GM18868 (cell line): ENCODE results near the gene NEDD8.

ENCODE experiments used
- ATAC-seq: cut with Tn5 transposase; IDR thresholded peaks from one replicate; pipeline ENCODE4 v1.9.1; 2021; ENCODE audit warnings: mild to moderate bottlenecking, moderate library complexity; ENCODE audit not compliant: unreplicated experiment

NEDD8 gene

DNA sequence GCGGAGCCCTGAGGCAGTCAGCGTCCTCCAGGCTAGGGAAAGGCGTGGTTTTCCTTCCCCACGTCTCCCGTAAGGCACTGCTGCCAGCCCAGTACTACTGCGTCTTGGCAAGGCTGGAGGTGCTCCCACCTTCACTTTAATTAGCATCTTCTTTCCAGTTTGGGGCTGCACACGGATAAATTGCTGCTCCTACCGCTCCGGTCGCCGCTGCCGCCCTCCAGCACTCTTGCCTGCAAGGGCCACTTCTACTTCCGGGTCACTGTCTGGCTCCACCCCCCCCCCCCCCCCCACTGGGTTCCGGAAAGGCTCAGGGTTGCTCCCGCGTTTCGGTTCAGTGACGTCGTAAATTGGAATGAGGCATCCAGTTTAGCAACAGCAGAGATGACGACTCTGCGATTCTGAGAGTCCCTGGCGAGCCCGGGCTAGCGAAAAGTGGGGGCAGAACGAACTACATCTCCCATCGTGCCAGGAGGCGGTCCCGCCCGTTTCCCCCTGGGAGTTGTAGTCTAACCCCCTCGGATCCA lies at the start of gene NEDD8:
TSS of gene NEDD8 (minus strand) at position 247 of the 524 bp plus-strand sequence. CDS start at position 147, 100 bp downstream.
- peak; percentile 77 for ATAC-seq

DNA sequence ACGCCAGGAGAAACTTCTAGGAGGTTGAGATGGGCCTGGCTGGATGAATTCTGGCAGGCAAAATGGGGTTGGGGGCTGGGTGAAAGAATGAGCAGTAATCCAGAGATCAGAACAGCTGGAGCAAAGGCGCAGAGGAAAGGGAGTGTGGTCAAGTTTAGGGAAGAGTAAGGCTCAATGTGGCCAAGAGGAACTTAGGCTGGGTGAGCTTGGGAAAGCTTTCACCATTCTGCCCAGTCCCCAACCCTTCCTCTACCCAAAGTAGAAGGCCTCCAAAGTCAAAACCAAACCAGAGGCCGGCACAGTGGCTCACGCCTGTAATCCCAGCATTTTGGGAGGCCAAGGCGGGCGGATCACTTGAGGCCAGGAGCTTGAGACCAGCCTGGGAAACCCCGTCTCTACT lies 49.5 kb upstream of the NEDD8 start:
- ATAC-seq: no peak

DNA sequence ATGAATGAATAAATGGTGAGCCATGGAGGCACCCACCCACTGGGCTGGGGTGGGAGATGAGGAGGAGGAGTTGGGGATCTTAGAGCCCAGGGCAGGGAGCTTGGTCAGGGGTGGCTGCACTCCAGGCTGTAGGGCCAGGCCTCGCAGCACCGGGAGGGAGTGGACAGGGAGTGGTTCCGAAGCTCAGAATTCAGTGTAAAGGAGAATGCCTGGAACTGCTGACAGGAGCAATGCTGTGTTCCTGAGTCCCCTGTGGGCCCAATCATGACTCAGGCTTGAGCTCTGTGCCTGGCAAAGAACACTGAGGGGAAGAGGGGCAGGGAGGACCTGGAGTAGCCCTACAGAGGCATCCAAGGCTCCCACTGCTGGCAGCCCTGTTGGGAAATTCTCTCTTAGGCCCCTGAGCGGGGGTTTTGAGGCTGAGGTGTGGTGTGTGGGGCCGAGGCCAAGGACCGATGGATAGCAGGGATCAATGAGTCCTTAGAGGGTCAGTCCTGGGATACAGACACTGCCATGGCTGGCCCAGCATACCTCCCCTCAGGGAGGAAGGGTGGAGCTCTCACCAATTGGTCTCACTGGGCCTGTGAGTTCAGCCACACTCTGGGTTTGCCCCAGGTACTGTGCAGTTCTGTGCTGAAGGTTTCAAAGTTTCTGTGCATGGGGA lies 48.8 kb upstream of the NEDD8 start:
- ATAC-seq: no peak

DNA sequence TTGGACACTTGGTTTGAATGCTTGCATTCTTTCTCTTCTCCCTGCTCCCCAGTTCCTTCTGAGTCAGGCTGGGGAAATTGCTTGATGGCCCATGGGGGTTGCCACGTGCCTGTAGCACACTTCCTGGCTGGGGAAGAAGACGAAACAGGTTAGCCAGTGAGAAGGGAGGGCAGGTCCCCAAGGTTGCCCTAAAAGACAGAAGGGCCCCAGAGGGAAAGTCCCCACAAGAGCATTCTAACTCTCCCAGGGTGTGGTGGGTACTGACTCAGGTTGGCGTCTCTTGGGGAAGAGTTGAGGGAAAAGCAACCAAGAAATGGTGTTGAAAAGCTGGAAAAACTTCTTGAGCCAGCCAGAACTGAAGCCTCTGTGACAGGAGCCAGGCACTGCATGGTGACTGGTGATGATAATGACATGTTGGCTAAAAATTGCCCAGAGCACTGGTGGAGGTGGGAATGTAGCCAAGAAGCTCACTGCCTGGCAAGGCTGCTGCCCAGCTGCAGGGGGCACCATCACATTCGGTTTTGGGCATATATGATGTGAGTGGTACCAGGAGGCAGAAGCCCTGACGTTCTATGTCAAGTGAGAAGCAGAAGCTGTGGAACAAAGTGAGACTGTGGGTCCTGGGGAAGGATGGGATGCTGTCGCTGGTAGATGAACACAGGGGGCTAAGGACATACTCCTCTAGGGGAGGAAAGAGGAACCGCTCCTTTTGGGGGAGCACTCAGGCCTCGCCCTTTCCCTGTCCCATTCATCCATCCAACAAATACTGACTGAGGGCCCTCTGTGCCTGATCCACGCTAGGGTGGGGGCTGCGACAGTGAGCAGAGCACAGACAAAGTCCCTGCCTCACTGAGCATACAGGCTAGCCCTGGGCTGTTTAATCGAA lies 47.4 kb upstream of the NEDD8 start:
- peak; percentile 75 for ATAC-seq

DNA sequence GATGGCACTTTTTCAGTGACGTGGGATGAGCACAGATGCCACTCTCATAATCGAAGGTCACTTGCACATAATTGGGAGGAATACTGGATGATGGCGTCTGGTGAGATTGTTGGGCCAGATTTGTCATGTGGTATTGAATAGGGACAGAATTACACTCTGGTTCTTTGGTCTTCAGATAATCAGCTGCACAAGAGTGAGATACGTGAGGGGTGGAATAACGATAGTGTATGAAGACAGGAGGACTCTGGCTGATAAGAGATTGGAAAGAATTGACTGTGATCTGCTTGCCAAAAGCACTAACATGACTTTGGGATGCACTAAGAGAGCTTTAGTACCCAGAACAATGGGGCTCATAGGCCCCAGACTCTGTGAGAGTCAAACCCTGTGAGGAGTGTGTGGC lies 46.3 kb upstream of the NEDD8 start:
- ATAC-seq: no peak

DNA sequence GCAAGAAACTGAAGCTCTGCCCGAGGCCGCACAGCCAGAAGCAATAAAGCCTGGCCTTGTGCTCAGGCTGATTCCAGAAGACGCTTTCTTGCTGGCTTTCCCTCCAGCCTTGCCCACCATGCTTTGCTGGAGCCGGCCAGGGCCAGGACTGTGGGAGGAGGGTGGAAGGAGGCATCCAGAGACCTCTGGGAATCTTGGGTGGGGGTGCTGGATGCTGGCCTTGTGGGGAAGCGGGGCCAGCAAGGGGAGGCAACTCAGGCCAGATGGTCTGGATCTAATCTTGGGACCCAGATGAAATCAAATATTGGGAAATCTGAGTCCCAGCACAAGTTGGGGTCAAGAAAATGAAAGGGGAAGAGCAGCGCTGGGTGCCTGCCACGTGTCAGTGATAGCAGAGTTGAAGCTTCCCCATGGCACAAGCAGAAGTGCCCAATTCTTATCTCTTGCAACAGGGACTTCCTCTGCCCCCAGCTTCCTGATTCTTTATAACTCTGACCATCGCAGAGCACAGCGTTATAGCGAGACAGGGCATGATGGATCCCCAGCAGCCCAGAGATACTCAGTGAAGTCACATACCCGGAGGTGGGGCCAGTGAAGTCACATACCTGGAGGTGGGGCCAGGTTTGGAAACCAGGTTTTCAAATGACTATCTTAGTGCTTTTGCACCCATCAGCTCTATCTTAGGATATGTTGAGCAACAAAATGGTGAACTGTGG lies 45.6 kb upstream of the NEDD8 start:
- ATAC-seq: no peak

DNA sequence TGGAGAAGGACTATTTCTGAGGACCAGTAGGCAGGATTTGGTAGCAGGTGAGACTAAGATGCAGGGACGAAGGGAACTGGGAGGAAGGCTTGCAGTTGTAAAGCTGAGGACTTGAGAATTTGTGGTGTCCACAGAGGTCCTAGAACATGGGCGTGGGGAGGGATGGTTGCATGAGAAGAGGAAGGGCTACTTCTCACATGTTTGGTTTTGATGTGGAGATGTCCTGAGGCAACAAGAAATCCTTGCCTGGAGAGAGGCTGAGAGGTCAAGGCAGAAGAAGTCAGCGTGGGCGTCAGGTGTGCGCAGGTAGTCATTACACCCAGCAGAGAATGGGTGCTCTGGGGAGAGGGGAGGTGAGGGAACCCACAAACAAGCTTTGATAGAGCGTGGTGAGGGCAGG lies 44.9 kb upstream of the NEDD8 start:
- ATAC-seq: no peak

DNA sequence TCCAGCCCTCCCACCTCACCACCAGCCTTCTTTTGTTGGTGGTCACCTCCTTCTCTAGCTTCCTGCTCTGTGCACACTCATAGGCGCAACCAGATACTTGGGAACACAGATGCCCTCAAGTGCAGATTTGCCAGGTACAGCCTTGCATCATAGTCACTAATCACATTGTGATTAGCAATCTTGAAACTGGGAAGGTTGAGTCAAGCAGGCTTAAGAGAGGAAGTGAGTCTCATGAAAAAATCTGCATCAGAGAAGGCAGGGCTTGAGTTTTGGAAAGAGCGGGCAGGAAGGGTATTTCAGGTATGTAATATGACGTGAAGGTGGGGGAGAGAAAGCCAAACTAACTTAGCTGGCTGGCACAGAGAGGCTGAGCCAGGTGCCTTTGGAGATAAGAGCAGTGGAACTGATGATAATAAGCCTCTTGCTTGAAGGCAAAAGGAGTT lies 42.0 kb upstream of the NEDD8 start:
- peak; percentile 49 for ATAC-seq

DNA sequence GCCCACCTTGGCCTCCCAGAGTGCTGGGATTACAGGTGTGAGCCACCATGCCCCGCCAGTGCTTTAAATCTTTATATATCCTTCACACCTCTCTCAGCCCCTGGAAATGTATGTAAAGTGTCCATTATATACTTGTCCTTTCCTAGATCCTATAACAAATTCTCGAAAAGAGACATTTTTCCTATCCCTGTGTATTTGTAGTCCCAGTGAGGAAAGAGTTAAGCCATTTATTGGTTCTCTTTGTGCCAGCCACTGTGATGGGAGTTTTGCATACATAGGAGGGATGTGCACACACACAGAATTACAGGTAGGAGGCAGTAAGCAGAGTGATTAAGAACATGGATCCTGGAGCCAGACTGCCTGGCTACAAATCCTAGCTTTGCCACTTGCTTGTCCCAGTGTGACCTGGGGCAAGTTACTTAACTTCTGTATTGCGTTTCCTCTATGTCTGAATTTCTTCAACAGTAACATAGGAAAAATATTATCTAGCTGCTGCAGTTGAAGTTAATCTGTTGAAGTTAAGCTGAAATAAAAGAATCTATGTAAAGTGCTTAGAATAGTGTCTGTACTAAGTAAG lies 41.3 kb upstream of the NEDD8 start:
- ATAC-seq: no peak

DNA sequence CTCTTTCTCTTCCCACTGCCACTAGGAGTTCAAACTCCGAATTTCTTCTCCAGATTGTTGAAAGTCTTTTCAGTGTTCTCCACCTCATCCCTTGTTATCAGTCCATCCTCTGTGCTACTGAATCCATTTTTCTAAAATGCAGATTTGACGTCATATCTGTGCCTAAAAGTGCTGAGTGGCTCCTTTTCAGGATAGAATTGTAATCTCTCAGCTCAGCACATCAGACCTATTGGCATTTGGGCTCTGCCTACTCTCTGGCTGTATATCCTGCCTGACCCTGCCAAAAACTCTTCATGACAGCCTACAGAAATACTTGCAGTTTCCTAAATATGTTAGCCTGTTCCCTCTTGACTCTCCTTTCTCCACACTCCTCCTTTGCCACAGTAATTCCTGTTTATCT lies 40.3 kb upstream of the NEDD8 start:
- no peak for ATAC-seq

DNA sequence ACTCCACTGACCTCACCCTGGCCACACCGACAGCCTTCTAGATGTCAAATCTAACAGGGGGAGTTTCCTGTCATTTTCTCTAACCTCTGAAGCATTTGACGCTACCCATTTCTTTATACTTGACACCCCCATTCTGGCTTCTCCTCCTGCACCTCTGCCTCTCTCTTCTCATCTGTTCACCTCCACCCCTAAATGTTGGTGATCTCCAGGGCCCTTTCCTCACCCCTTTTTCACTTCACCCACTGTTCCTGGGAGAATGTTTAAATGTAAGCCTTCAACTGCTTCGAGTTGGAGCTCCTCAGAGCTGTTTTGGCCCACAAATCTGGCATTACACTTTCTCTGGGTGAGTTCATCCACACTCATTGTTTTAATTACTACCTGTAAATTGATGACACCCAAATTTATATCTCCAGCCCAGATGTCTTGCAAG lies 39.7 kb upstream of the NEDD8 start:
- ATAC-seq: no peak

DNA sequence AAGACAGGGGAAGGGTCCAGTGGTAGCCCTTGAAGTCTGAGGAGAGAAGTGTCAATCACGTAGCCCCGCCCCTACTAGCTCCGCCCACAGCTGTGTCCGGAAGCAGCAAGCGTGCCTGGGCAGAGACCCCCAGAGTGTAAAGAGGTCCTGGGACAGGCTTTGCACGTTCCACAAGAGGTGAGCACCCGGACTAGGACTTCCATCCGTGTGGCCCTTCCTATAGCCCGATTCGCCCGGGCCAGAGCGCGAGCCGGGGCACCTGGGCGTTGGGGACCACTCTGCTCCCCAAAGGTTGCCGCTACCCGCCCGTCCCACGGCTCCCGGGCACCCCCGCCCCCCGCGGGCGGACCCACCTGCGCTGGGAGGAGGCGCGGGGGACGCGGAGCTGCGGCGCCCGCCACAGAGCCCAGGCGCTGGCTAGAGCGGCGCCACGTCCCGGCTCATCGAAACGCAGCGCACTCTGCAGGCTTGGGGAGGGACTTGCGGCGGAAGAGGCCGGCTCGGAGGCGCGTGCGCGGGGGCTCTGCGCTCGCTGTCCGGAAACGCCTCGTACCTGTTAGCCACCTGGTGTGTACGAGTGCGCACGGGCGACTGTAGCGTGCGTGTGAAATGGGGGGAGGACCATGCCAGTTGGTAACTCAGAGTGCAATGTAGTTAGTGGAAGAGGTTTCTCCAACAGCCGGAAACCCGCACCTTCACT lies 39.1 kb upstream of the NEDD8 start, which contains the start of gene RABGGTA:
TSS of gene RABGGTA (minus strand) at position 464 of the 700 bp plus-strand sequence. CDS start 482 bp downstream, outside the sequence.
- ATAC-seq: peak; percentile 84

DNA sequence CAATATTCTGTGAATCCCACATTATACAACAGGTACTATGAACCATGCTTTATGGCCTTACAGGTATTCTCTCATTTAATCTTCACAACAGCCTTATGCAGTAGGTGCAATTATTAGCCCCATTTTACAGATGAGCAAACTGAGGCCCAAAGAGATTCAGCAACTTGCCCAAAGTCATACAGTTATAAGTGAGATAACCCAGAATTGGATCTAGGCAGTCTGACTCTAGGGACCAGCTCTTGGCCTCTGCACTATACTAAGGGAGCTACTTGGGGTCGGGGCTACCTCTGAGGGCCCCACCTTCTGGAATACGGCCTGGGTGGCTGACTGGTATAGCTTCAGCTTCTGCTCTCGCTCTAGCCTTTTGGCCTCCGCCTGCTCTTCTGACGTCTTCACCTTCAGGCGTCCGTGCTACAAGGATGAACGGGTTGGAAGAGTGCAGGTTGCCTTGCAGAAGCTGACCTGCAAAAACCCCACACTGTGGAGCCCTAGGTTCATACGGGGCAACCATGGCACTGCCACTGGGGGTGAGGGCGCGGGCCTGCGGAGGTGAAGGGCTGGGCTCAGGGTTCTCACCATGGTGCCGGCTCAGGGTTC lies 38.5 kb upstream of the NEDD8 start:
- ATAC-seq: no peak

DNA sequence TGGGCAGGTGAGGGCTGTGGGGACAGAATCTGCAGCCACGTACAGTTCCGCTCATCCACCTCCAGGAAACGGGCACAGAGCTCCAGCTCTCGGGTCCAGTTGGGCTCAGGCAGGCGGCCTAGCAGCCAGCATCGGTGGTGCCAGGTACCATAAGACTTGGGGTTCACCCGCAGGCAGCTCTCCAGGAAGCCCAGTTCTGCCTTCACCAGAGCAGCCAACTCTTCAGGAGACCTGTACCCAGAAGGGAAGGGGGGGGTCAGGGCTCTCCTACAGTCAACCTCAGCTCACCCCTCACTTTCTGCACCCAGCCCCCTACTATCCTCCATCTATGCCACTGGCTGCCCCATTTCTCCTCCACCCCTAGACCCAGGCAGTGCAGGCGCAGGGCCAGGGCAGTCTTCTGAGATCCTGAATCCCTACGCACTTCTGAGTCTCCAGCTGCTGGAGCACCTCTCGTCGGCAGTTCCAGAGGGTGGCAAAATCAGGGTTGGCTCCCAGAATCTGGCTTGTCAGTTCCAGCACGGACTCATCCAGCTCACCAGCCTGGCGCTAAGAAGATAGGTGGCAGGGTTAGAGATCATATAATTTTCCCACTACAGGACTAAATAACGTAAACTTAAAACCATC lies 37.9 kb upstream of the NEDD8 start:
- ATAC-seq: no peak

DNA sequence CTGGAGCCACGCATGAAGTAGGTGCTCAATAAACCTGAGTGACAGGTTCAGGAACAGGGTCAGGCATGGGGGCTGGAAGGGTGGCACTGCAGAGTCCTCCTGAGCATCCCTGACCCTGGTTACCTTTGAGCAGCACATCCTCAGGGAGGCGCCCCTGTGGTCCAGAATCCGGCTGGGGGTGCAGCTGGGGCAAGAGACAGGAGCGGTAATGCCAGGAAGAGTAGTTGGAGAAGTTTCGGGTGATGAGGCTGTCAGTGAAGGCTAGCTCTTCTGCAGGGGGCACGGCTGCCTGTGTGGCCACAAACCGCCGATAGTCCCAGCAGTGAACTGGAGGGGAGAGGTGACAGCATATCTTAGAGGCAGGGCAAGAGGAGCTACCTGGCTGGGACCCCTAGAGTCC lies 37.2 kb upstream of the NEDD8 start:
- ATAC-seq: no peak

DNA sequence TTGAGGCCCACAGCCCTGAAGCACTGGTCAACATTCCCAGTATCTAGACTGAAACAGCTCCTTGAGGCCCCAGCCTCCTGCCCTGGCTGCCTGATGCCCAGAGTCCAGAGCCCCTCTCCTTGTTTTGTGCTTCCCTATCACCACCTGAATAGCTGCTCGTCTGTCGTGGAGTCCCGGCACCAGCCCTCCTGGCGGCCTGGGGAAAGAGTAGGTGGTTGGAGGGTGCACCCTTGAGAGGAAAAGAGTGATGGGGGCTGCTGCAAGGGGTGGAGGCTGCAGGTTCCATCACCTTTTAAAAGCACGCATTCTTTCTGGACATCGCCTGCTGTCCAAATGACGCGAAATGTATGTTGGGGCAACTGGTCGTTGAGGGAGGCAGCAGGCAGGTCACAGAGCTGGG lies 36.1 kb upstream of the NEDD8 start:
- ATAC-seq: no peak

DNA sequence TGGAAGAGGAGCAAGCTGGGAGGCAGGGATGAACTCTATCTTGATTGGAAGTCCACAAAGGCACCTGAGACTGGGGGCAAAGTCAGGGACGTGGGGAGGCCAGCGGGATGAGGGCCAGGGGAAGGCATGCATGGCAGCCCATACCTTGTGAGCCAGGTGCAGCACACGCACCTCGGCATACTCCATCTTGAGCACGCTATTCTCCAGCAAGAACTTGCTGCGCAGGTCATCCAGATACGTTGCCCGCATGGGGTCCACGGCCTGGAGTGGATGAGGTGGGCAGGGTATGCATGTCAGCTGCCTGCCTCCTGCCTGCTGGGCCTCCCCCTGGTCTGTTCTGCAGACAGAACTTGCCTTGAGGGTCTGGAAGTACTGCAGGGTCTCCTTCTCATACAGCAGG lies 35.3 kb upstream of the NEDD8 start:
- ATAC-seq: no peak

DNA sequence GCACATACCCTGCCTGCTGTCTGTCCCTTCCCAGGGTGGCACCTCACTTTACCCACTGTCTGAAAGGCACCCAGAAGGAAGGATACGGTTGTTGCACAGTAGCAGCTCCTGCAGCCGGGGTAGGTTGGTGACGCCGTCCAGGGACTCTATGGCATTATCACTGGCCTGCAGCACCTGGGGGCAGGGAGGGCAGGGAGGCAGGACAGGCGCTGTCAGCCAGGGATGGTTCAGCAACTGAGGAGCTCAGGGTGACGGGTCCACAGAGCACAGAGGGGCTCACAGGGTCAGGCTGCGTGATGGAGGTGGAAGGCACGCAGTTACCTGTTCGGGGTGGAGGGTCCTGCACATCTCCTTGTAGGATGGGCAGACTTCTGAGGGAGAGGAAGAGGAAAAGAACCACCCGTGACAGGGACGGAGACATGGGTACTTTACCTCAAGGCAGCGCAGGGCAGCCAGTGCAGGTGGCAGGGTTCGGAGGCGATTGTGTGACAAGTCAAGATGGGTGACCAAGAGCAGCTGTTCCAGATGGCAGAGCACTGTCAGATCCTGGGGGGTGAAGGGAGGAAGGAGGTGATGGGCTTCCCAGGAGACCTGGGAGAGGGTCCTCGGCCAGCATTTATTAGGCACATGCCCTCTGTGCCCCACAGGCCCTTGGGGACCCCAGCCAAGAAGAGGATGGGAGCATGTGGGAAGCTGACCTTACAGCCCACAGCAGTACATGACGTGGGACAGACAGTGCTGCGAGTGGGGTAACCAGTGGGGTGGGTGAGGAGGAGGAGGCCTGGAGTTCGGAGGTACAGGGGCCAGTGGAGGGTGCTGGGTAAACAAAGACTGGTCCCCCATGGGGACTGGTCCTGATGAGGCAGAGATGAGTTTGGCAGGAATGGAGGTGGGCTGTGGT lies 34.4 kb upstream of the NEDD8 start:
- ATAC-seq: no peak
